Fibroblast of mammary gland (primary cell): ENCODE results near the gene GSTA2.

Experiments
- DNase-seq: peaks from one replicate; pipeline ENCODE4 v3.0.0-alpha.2; 2010; ENCODE audit warnings: low read depth
- H3K4me3 ChIP-seq: 2 replicates; pipeline ENCODE4 v1.5.1; 2011; ENCODE audit warnings: low read depth, mild to moderate bottlenecking, low read length, moderate library complexity; ENCODE audit not compliant: control insufficient read depth
- CTCF ChIP-seq: conservative IDR thresholded peaks from 2 replicates; pipeline ENCODE4 v1.5.1; 2011; ENCODE audit warnings: low read depth, low read length, inconsistent platforms; ENCODE audit not compliant: control insufficient read depth, insufficient read depth

Gene GSTA2

GRCh38 chr6:52734072-52734471 lies 29.2 kb downstream of the GSTA2 start:
- no peak for TF ChIP-seq CTCF
- no peak overlapping the region for H3K4me3 ChIP-seq
- no peak for DNase-seq

- TF ChIP-seq CTCF: no peak
- H3K4me3 ChIP-seq: no peak overlapping the region
These were observed 30.1 kb downstream of the GSTA2 start for GRCh38 chr6:52733172-52733571.

GRCh38 chr6:52731719-52732118 lies 31.6 kb downstream of the GSTA2 start:
- H3K4me3 ChIP-seq: no peak overlapping the region
- no peak for TF ChIP-seq CTCF
- DNase-seq: peak; percentile 10

More at GRCh38 chr6:52733172-52733571, 30.1 kb downstream of the GSTA2 start:
- no peak for DNase-seq

GRCh38 chr6:52729576-52729975 lies 33.7 kb downstream of the GSTA2 start:
- TF ChIP-seq CTCF: no peak
- no peak overlapping the region for H3K4me3 ChIP-seq
- no peak for DNase-seq

GRCh38 chr6:52728394-52728793 lies 34.9 kb downstream of the GSTA2 start:
- no peak for TF ChIP-seq CTCF
- H3K4me3 ChIP-seq: no peak overlapping the region
- DNase-seq: no peak

GRCh38 chr6:52727908-52728307 lies 35.4 kb downstream of the GSTA2 start:
- H3K4me3 ChIP-seq: no peak overlapping the region
- DNase-seq: no peak
- no peak for TF ChIP-seq CTCF
